Astrocyte (in vitro differentiated cells and primary cell): ENCODE data around the gene SLC2A13.

ENCODE experiments used
- CTCF ChIP-seq: IDR thresholded peaks from 2 replicates; pipeline ENCODE4 v1.5.1; 2011; ENCODE audit warnings: low read depth, mild to moderate bottlenecking, inconsistent platforms, low read length, moderate library complexity; ENCODE audit not compliant: insufficient read depth
- EZH2 ChIP-seq: IDR thresholded peaks from 2 replicates; pipeline ENCODE4 v1.6.1; 2012; ENCODE audit warnings: mild to moderate bottlenecking, low read length, inconsistent platforms; ENCODE audit not compliant: insufficient read depth

- TF ChIP-seq CTCF = no peak
- TF ChIP-seq EZH2 = no peak
Observed at GRCh38 chr12:39875721-39876120, 230.2 kb downstream of the SLC2A13 start.
